Mesodermal cell (in vitro differentiated cells): ENCODE data around the gene LIMD2.

Source experiments
- H3K27ac ChIP-seq: 2 replicates; pipeline ENCODE4 v1.7.0; 2013; ENCODE audit warnings: mild to moderate bottlenecking, low read depth, low read length, moderate library complexity; ENCODE audit not compliant: severe bottlenecking
- H3K36me3 ChIP-seq: 2 replicates; pipeline ENCODE4 v1.7.1; 2013; ENCODE audit warnings: mild to moderate bottlenecking, low read length, moderate library complexity; ENCODE audit not compliant: control insufficient read depth, insufficient read depth
- H3K4me1 ChIP-seq: one replicate; pipeline ENCODE4 v1.7.1; 2013; ENCODE audit warnings: mild to moderate bottlenecking, low read length; ENCODE audit not compliant: insufficient read depth, control insufficient read depth, poor library complexity, severe bottlenecking
- H3K4me3 ChIP-seq: 2 replicates; pipeline ENCODE4 v1.7.0; 2013; ENCODE audit warnings: low read length, control low read depth, mild to moderate bottlenecking; ENCODE audit not compliant: insufficient read depth, poor library complexity, severe bottlenecking; ENCODE audit errors: extremely low read depth
- H3K9me3 ChIP-seq: 2 replicates; pipeline ENCODE4 v1.7.1; 2013; ENCODE audit warnings: mild to moderate bottlenecking, low read length, moderate library complexity; ENCODE audit not compliant: control insufficient read depth
- WGBS, 2 experiments: methylation state at CpG; one replicate each; pipeline ENCODE4 v1.1.5; 2013; ENCODE audit warnings: missing lambda C conversion rate in 2 of 2; ENCODE audit not compliant: insufficient coverage in 2 of 2; 5-methylcytosine and 5-hydroxymethylcytosine counted together

LIMD2 gene

DNA sequence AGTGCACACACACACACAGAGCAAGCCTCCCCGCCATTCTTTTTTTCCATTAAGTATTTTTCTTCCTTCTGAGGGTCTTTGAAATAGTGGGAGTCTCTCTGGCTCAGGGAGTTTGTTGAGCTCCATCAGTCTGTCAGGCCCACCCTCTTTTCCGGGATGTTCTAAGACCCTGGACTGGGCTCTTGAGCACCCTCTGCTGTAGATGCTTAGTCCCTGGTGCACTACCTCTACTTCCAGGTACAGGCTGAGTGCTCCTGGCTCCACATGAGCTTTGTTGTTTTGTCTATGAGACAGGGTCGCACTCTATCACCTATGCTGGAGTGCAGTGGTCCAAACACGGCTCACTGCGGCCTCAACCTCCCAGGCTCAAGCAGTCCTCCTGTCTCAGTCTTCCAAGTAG is 20.7 kb downstream of the LIMD2 start:
- 95 to 96% methylated on average over 4 of the region's 5 CpGs for WGBS, 2 experiments
- Histone ChIP-seq H3K27ac (no peak overlapping the region), H3K4me3 (no peak overlapping the region), H3K9me3 (no peaks in the 10 kb centered on the region), H3K36me3 (peaks cover 70% of the 10 kb centered on the region), H3K4me1 (peaks cover 13% of the 10 kb centered on the region)

DNA sequence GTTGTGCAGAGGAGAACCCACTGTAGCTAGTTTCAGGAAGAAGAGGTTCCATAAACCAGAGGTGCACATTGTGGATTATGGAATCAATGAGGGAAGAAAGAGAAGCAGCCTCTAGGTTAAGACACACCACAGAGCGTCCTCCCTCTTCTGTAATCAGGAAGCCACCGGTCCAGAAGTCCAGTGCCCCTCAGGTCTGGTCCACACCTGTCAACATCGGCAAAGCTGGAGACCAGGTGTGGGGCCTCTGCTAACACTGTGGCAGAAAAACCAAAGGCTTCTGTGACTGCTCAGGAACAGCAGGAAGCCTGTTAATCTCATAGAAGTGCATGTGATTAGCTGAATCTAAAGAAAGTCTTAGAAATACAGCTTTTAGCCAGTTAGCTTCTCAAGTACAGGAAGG is 23.3 kb downstream of the LIMD2 start:
- Histone ChIP-seq H3K4me1 (peaks cover 13% of the 10 kb centered on the region), H3K36me3 (peaks cover 52% of the 10 kb centered on the region), H3K9me3 (no peaks in the 10 kb centered on the region), H3K27ac (no peak overlapping the region), H3K4me3 (no peak overlapping the region)
- 88 to 96% methylated on average over 3 of the region's 3 CpGs for WGBS, 2 experiments

DNA sequence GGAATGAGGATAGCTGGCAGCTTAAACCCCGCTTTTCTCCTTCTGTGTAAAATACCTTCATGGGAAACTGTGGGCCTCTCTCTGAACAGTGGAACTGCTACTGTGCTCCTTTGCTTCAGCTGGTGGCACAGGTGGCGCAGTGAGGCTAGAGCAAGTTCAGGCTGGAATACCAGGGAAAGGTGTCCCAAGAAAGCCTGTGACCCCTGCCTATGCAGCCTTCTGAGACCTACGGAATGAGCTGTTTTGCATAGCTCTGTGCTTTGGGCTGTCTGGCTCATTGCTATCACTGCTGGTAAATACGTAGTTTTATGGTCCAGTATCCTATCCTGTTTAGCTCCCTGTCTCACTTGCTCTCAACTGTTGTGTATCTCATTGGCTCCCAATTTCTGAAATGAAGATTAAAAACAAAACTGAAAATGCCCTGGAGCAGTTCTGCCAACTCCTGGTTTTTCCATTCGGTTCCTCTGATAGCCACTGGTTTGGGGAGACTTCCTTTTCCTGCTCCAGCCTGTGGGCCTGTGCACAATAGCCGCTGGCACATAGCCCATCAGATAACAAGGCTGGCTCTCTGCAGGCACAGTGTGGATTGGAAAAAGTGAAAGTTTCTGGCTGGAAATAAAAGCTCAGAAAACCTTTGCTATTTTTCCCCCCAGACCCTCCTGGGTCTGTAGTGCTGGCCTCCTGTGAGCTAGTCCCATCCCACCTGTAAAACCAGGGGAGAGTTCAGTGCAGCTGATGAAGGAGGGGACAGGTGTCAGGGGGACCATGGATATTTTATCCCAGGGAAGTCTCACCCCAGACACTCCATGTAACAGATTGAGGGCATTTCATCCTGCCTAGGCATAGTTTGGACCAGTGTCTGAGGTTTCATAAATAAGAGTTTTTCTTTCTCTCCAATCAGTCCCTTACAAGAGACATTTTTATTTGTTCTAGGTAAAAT is 24.0 kb downstream of the LIMD2 start:
- no peak overlapping the region for H3K4me3 ChIP-seq
- H3K27ac ChIP-seq: peak overlapping the region; percentile 68
- 79 to 81% methylated on average over 5 of the region's 6 CpGs for WGBS, 2 experiments
- H3K4me1 ChIP-seq: peaks cover 13% of the 10 kb centered on the region
- H3K36me3 ChIP-seq: peaks cover 46% of the 10 kb centered on the region
- H3K9me3 ChIP-seq: no peaks in the 10 kb centered on the region

DNA sequence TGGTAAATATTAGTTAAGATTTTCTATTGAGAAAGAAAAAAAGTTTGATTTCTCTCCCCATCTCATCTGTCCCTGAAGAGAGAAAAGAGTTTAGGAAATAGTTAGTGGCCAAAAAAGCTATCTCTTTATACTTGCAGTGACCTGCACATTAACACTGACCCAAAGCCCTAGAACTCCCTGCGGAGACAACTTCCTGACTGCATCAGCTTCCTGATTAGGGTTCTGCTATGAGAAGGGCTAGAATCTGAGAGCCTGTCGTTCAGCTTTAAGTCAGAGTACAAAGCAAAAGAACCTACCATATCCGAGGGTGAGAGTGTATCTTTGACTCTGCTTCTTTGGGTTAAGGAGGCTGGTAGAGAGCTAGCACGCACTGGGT is 24.7 kb downstream of the LIMD2 start:
- Histone ChIP-seq H3K36me3 (peaks cover 50% of the 10 kb centered on the region), H3K9me3 (no peaks in the 10 kb centered on the region), H3K4me1 (peaks cover 13% of the 10 kb centered on the region), H3K4me3 (no peak overlapping the region), H3K27ac (peak overlapping the region; percentile 68)
- WGBS, 2 experiments: 62 to 63% methylated on average over 1 to 2 of the region's 4 CpGs

DNA sequence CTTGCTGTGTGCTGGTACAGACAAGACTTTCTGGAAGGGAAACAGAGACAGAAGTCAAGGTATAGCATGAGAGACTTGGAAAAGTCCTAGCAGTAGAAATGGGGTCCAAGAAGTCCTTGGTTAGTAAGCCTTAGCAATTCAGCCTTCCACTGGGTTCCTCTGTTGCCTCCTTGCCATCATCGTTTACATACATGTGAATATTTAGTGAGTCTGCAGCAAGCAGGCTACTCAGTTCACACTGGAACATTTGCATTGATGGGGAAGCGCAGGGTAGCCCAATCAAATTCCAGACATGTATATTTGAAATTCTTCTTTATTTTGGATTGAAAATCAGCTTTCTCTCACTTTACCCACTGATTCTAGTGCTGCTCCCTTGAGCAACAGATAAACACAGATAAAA is 27.1 kb downstream of the LIMD2 start:
- H3K4me1 ChIP-seq: peaks cover 13% of the 10 kb centered on the region
- peaks cover 51% of the 10 kb centered on the region for H3K36me3 ChIP-seq
- whole genome bisulfite sequencing, 2 experiments: no CpG with 5 or more reads among the region's 2 CpGs

DNA sequence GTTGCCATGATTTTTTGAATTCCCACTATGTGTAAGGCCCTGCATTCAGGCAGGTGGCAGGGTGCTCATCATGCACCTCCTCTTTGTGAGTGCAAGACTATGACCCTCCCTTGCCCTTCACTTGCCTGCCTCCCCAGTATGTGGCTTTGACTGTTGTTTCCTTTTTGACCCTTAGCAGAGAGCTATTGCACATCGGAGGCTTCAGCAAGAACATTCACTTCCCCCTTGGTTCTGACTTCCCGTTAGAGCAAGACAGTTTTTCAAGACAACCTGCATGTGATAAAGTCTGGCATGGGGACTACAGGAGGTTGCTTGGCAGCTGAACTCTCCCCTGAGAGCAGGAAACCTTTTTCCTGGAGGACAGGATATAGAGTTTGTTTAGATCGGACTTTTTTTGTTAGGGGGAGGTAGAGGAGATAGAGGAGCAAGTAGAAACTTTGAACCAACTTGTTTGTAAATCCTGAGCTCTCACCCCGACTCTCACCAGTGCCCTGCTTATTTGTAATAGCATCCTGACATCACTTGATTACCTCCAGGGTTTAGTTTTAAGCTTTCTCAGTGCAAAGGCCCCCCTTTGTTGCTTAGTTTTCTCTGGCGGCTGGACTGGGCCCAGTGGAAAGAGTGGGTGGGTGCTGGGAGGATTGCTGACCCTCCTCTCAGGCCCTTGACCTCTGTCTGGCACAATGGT is 34.3 kb downstream of the LIMD2 start:
- Histone ChIP-seq H3K4me1 (no peaks in the 10 kb centered on the region), H3K27ac (no peak overlapping the region), H3K36me3 (peaks cover 80% of the 10 kb centered on the region), H3K4me3 (no peak overlapping the region), H3K9me3 (no peaks in the 10 kb centered on the region)
- WGBS, 2 experiments: 91 to 100% methylated on average over 1 to 4 of the region's 5 CpGs

More for the DNA sequence above, 27.1 kb downstream of the LIMD2 start:
- Histone ChIP-seq H3K4me3 (no peak overlapping the region), H3K27ac (no peak overlapping the region), H3K9me3 (no peaks in the 10 kb centered on the region)

DNA sequence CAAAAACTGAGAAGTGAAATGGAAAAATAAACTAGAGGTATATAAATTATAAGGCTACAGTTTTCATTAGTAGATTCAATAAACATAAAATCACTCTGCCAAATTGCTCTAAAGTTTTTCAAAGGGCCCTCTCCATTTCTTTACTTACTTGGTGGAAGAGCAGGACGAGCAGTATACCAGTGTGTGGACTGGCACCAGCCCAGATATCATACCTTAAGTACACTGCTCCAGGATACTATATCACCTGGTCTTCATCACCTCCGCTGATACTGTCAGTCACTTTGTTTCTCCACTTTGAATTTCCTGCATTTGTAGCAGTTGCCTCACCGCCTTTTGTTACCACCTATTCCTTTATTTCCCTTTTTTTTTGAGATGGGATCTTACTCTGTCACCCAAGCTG is 40.1 kb downstream of the LIMD2 start:
- WGBS, 2 experiments: 91 to 92% methylated on average over 2 to 3 of the region's 3 CpGs
- Histone ChIP-seq H3K4me1 (peaks cover 8% of the 10 kb centered on the region), H3K36me3 (peaks cover 70% of the 10 kb centered on the region), H3K4me3 (no peak overlapping the region), H3K9me3 (no peaks in the 10 kb centered on the region), H3K27ac (no peak overlapping the region)

DNA sequence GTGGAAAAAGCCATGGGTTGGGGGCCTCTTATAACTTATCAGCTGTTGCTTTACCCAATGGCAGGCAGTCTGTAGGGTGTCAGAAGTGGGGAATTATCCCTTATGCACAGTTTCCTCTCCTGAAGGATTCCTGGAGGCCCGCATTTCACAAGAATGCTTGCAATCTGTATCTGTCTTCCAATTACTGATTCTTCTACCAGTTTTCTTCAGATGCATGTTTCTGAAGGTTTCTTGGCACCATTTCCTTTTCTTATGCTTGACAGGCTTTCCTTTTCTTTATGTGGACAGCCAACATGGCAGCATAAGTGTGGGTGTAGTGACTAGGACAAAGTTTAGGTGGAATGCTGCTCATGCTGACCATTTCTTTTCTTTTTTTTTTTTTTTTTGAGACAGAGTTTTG is 41.6 kb downstream of the LIMD2 start:
- Histone ChIP-seq H3K4me3 (no peak overlapping the region), H3K27ac (peak overlapping the region; percentile 41), H3K36me3 (peaks cover 70% of the 10 kb centered on the region), H3K9me3 (no peaks in the 10 kb centered on the region), H3K4me1 (peaks cover 8% of the 10 kb centered on the region)
- 63 to 100% methylated on average over 1 of the region's 1 CpG for WGBS, 2 experiments

DNA sequence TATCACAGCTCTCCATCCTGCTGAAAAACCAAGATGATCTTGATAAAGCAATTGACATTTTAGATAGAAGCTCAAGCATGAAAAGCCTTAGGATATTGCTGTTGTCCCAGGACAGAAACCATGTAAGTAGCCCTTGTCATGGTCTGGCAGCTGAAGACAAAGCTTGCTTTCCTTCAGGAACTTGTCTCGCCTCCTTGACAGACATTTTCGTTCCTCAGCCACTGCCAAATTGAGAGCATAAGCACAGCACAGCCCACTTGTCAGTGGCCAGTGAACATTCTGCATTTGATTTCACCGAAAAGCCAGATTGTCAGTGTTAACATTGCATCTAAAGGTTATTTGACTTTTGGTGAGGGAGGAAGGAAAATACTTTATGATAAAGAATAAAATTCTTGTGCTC is 42.1 kb downstream of the LIMD2 start:
- no peak overlapping the region for H3K27ac ChIP-seq
- 82 to 94% methylated on average over 2 to 3 of the region's 3 CpGs for WGBS, 2 experiments
- no peak overlapping the region for H3K4me3 ChIP-seq
- H3K4me1 ChIP-seq: peaks cover 8% of the 10 kb centered on the region
- peaks cover 68% of the 10 kb centered on the region for H3K36me3 ChIP-seq
- no peaks in the 10 kb centered on the region for H3K9me3 ChIP-seq

DNA sequence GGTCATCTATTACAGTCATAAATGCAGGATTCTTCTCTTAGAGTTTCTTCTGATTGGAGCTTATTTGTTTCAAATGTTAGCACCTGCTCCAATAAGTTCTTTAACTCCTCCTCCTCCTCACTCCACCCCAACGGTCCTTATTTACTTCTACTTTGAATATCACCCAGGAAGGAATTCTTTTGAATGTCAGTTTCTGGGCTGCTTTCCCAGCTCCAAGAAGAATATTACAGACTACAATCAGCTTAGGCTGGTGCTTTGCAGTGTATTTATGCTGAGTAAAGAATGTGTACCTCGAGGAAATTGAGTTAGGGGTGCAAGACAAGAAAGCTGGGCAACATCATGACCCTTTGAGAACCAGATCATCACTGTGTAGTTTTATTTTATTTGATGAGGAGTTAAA is 46.9 kb downstream of the LIMD2 start:
- WGBS, 2 experiments: 100% methylated on average over 1 of the region's 2 CpGs
- Histone ChIP-seq H3K27ac (no peak overlapping the region), H3K4me1 (peaks cover 4% of the 10 kb centered on the region), H3K36me3 (peaks cover 57% of the 10 kb centered on the region), H3K4me3 (no peak overlapping the region), H3K9me3 (no peaks in the 10 kb centered on the region)

DNA sequence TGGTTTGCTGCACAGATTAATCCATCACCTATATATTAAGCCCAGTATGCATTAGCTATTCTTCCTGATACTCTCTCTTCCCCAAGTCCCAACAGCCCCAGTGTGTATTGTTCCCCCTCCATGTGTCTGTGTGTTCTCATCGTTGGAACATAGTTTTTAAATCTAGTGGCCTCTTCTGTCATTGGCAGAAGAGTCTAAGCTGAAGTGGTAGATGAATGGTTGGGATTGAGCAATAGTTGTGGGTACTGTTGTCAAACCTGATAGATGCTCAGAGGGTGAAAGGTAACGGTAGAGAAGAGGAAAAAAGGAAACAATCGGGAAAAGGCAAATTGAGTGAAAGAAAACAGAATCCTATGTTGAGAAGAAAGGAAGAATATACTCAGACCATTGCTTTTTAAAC is 47.8 kb downstream of the LIMD2 start:
- 90 to 98% methylated on average over 2 to 3 of the region's 3 CpGs for WGBS, 2 experiments
- Histone ChIP-seq H3K4me1 (peaks cover 1% of the 10 kb centered on the region), H3K4me3 (no peak overlapping the region), H3K36me3 (peaks cover 59% of the 10 kb centered on the region), H3K27ac (no peak overlapping the region), H3K9me3 (no peaks in the 10 kb centered on the region)
